ENCODE results near the gene CST1.
"Not testable (repeated sequence)": the region's sequence is repeated elsewhere in the genome, so short reads cannot be mapped to it uniquely, and the experiment has no call there.

GRCh38 chr20:23768520-23768919 lies 17.8 kb upstream of the CST1 start:
- not testable (repeated sequence) for TF ChIP-seq CTCF (IDR thresholded peaks at IDR 0.05; ENCODE audit: insufficient read depth, low read depth, low read length); EZH2 (IDR thresholded peaks at IDR 0.05; ENCODE audit: insufficient read depth, low read length)
